HFFc6 (cell line): ENCODE data around the gene ERG. TPM values are rescaled to one million over a fixed set of nuclear protein-coding genes. Genes with fewer than 3 reads are reported as not detected.

Experiments
- DNase-seq: peaks from one replicate; pipeline ENCODE4 v3.0.0-alpha.2; 2018
- H3K27ac Mint-ChIP-seq: 2 replicates; pipeline ENCODE4 v1.8.0; 2020; ENCODE audit warnings: mild to moderate bottlenecking, mixed read lengths
- H3K27me3 Mint-ChIP-seq: 2 replicates; pipeline ENCODE4 v1.8.0; 2021; ENCODE audit warnings: mild to moderate bottlenecking, moderate library complexity, mixed read lengths; ENCODE audit not compliant: insufficient read depth
- H3K36me3 Mint-ChIP-seq: 2 replicates; pipeline ENCODE4 v1.8.0; 2021; ENCODE audit warnings: low read depth, mixed read lengths
- H3K4me1 Mint-ChIP-seq: 2 replicates; pipeline ENCODE4 v1.8.0; 2020; ENCODE audit warnings: low read depth, mixed read lengths
- H3K4me3 Mint-ChIP-seq: 2 replicates; pipeline ENCODE4 v1.8.0; 2020; ENCODE audit warnings: mild to moderate bottlenecking, moderate library complexity, mixed read lengths
- H3K9me3 Mint-ChIP-seq: 2 replicates; pipeline ENCODE4 v1.8.0; 2020; ENCODE audit warnings: mild to moderate bottlenecking, mixed read lengths
- total RNA-seq, 6 experiments: library from RNA; stranded (reverse); fragmentation: NEBNext Ultra II Directional; extraction: Animal tissue kit (Norgen Biotek cat#: 25700); gene quantifications; 2 replicates in 1 of 6; 3 replicates in 5 of 6; pipeline ENCODE4 v1.2.3, GENCODE V29; 2021
- TF ChIP-seq, protein P1 (sequence below): fragments of 200-600 bp; sonication (generic); IDR thresholded peaks from 2 replicates; pipeline ENCODE4 v1.5.0; 2021; ENCODE audit warnings: antibody characterized with exemption, mild to moderate bottlenecking

Gene ERG
- total RNA-seq, 6 experiments from 2014 or later = not detected

DNA sequence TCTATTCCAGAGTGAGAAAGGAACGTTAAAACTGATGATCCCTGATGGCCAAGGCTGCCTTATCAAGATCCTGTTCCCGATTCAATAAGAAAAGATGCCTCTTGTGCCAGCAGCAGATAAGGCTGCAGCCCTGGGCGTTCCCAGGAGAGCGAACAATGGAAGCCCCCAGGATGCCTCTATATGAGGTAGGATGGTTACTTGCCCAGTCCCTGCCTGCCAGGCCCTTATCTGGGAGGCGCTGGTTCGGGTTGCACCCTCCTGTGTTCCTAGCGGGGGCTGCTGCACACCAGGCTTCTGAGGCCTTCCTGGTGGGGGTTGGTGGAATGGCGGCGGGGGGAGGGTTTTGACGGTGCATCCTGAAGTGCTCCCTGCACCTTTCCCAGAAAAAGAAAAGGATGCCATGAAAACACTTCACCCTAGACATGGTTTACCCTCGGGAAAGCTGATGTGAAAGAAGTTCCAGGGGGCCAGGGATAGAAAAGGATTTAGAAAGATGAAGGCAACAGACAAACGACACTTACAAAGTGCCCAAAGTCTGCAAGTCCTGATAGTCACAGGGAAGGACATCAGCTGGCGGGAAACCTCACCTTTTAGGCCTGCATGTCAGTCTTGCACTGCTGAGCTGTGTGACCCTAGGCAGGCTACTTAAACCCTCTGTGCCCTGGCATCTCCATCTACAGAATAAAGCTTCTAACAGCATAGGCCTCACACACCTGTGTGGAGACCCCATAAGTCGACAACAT is 141.2 kb downstream of the ERG start:
- Mint-ChIP-seq H3K4me1 (peaks cover 11% of the 10 kb centered on the region), H3K4me3 (no peak overlapping the region), H3K9me3 (no peaks in the 10 kb centered on the region), H3K27me3 (peaks cover 15% of the 10 kb centered on the region), H3K27ac (no peak overlapping the region), H3K36me3 (no peaks in the 10 kb centered on the region)
- DNase-seq = no peak
- TF ChIP-seq, protein P1, sequence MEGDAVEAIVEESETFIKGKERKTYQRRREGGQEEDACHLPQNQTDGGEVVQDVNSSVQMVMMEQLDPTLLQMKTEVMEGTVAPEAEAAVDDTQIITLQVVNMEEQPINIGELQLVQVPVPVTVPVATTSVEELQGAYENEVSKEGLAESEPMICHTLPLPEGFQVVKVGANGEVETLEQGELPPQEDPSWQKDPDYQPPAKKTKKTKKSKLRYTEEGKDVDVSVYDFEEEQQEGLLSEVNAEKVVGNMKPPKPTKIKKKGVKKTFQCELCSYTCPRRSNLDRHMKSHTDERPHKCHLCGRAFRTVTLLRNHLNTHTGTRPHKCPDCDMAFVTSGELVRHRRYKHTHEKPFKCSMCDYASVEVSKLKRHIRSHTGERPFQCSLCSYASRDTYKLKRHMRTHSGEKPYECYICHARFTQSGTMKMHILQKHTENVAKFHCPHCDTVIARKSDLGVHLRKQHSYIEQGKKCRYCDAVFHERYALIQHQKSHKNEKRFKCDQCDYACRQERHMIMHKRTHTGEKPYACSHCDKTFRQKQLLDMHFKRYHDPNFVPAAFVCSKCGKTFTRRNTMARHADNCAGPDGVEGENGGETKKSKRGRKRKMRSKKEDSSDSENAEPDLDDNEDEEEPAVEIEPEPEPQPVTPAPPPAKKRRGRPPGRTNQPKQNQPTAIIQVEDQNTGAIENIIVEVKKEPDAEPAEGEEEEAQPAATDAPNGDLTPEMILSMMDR = no peak

DNA sequence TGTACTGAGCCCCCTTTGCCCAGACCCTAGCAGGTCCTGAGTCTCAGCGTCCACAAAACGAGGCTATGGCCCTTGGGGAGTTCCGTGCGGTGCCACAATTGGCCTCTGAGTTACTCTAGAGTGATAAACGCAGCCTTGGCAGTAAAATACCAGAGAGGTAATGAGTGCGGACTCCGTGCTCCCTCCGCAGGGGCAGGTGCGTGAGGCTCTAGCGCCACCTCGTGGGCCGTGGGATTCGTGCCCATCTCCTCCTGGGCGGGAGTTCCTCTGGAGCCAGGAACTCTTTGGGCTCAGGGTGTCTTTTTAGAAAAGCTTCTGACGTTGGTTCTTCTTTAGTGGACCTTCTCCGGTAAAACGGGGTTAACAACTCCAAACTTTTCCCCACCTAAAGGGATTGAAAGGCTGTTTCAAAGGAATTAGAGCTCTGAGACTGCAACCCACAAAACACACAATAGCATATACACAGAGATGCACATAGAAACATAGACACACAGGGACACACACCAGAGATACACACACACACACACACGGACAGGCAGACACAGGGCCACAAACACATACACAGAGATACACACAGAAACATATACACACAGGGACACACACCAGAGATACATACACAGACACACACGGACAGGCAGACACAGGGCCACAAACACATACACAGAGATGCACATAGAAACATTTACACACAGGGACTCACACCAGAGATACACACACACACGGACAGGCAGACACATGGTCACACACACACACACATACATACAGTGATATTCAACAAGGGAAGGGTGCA is 142.1 kb downstream of the ERG start:
- H3K27ac Mint-ChIP-seq = no peak overlapping the region
- TF ChIP-seq, protein P1 = peak; percentile 98

DNA sequence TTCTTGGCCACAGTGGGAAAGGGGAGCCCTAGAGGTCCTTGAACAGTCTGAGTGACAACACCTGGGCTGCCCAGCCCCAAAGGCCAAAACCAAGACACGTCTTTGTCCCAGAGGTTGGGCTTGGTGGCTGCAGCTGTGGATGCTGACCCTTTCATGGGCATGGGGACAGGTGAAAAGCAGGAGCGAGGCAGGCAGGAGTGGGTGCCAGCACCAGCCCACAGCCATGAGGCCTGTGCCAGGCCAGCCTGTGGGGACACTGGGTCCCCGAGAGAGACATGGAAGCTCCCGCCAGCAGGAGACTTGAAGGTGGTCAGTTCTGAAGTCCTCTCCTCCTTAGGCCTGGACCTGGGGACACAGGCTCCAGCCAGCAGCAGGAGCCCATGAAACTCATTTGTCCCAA is 142.9 kb downstream of the ERG start:
- peaks cover 13% of the 10 kb centered on the region for H3K27me3 Mint-ChIP-seq
- H3K36me3 Mint-ChIP-seq = no peaks in the 10 kb centered on the region
- H3K4me1 Mint-ChIP-seq = peaks cover 28% of the 10 kb centered on the region
- no peak for DNase-seq
- H3K4me3 Mint-ChIP-seq = no peak overlapping the region
- TF ChIP-seq, protein P1 = no peak
- no peak overlapping the region for H3K27ac Mint-ChIP-seq
- no peaks in the 10 kb centered on the region for H3K9me3 Mint-ChIP-seq

More for the DNA sequence above, 142.1 kb downstream of the ERG start:
- Mint-ChIP-seq H3K9me3 (no peaks in the 10 kb centered on the region), H3K4me1 (peaks cover 20% of the 10 kb centered on the region), H3K36me3 (no peaks in the 10 kb centered on the region), H3K4me3 (no peak overlapping the region), H3K27me3 (peaks cover 14% of the 10 kb centered on the region)
- DNase-seq = peak; percentile 57

DNA sequence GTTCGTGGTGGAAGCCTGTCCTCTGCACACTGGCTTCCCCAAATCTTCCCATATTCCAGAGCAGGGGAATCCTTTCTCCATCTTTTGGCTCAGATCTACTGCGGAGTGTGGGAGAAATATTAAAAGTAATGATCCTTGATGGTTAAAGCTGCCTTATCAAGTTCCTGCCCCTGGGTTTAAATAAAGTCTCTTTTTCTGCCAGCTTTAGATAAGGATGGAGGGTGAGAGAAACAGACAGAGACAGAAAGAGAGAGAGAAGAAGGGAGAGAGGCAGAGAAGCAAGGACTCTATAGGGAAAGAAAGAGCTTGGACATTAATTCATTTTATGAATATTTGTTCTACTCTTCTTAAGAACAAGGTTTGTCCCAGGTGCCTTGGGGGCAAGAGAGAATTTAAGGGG is 143.5 kb downstream of the ERG start:
- no peak for DNase-seq
- Mint-ChIP-seq H3K4me3 (no peak overlapping the region), H3K36me3 (no peaks in the 10 kb centered on the region), H3K27me3 (peaks cover 9% of the 10 kb centered on the region), H3K27ac (no peak overlapping the region), H3K9me3 (no peaks in the 10 kb centered on the region), H3K4me1 (peaks cover 34% of the 10 kb centered on the region)
- TF ChIP-seq, protein P1 = no peak

DNA sequence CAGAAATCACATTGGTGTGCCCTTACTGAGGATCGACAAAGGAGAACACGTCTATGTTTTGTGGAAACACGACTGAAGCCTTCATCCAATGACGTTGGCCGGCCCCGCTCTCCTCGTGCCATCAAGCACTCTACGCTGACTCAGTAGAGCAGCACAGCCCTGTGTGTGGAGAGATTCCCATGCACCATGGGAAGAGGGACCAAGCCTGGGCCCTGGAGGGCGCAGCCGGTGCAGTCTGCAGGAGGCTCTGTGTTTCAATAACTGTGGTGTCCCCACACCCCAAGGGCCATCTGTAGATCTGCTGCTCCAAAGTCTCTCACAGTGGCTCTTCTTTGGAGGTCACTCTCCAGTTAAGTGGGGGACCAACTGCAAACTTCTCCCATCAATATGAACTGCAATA is 144.0 kb downstream of the ERG start:
- peaks cover 35% of the 10 kb centered on the region for H3K4me1 Mint-ChIP-seq
- peaks cover 6% of the 10 kb centered on the region for H3K27me3 Mint-ChIP-seq
- H3K27ac Mint-ChIP-seq = no peak overlapping the region
- H3K36me3 Mint-ChIP-seq = no peaks in the 10 kb centered on the region
- TF ChIP-seq, protein P1 = no peak
- no peak for DNase-seq
- H3K9me3 Mint-ChIP-seq = no peaks in the 10 kb centered on the region
- H3K4me3 Mint-ChIP-seq = no peak overlapping the region
